Glutamatergic neuron (in vitro differentiated cells): ENCODE data around the gene FAM222B. TPM values are rescaled to one million over a fixed set of nuclear protein-coding genes. Genes with fewer than 3 reads are reported as not detected.

ENCODE experiments used
- DNase-seq: peaks from one replicate; pipeline ENCODE4 v3.0.0; 2022
- H3K27ac Mint-ChIP-seq: one replicate; pipeline ENCODE4 v1.8.0; 2020; ENCODE audit warnings: mild to moderate bottlenecking, mixed read lengths, inconsistent platforms; ENCODE audit not compliant: unreplicated experiment
- H3K27me3 Mint-ChIP-seq: one replicate; pipeline ENCODE4 v1.8.0; 2020; ENCODE audit warnings: mild to moderate bottlenecking, moderate library complexity, mixed read lengths, inconsistent platforms; ENCODE audit not compliant: unreplicated experiment
- H3K36me3 Mint-ChIP-seq: one replicate; pipeline ENCODE4 v1.8.0; 2020; ENCODE audit warnings: mild to moderate bottlenecking, mixed read lengths, inconsistent platforms; ENCODE audit not compliant: unreplicated experiment
- H3K4me1 Mint-ChIP-seq: one replicate; pipeline ENCODE4 v1.8.0; 2020; ENCODE audit warnings: mild to moderate bottlenecking, low read depth, mixed read lengths, inconsistent platforms; ENCODE audit not compliant: unreplicated experiment
- H3K4me3 Mint-ChIP-seq: one replicate; pipeline ENCODE4 v1.8.0; 2020; ENCODE audit warnings: mild to moderate bottlenecking, mixed read lengths, inconsistent platforms; ENCODE audit not compliant: unreplicated experiment
- H3K9me3 Mint-ChIP-seq: one replicate; pipeline ENCODE4 v1.8.0; 2020; ENCODE audit warnings: mild to moderate bottlenecking, moderate library complexity, mixed read lengths, inconsistent platforms; ENCODE audit not compliant: unreplicated experiment
- total RNA-seq: library from RNA; stranded (reverse); fragmentation: NEBNext Ultra II Directional; extraction: Animal tissue kit (Norgen Biotek cat#: 25700); gene quantifications from one replicate; pipeline ENCODE4 v1.2.1, GENCODE V29; 2021; ENCODE audit not compliant: unreplicated experiment
- TF ChIP-seq, protein P1 (sequence below): fragments of 200-600 bp; sonication (generic); IDR thresholded peaks from one replicate; pipeline ENCODE4 v1.5.0; 2021; ENCODE audit not compliant: partially characterized antibody, unreplicated experiment

Gene FAM222B
- total RNA-seq, 1 donor from 2014 or later: 44.0 TPM

- Mint-ChIP-seq H3K27me3 (peaks cover 16% of the 10 kb centered on the region), H3K9me3 (peaks cover 14% of the 10 kb centered on the region), H3K4me1 (peaks cover 13% of the 10 kb centered on the region), H3K27ac (peak overlapping the region; percentile 100), H3K36me3 (peaks cover 4% of the 10 kb centered on the region), H3K4me3 (peak overlapping the region; percentile 94)
- TF ChIP-seq, protein P1, sequence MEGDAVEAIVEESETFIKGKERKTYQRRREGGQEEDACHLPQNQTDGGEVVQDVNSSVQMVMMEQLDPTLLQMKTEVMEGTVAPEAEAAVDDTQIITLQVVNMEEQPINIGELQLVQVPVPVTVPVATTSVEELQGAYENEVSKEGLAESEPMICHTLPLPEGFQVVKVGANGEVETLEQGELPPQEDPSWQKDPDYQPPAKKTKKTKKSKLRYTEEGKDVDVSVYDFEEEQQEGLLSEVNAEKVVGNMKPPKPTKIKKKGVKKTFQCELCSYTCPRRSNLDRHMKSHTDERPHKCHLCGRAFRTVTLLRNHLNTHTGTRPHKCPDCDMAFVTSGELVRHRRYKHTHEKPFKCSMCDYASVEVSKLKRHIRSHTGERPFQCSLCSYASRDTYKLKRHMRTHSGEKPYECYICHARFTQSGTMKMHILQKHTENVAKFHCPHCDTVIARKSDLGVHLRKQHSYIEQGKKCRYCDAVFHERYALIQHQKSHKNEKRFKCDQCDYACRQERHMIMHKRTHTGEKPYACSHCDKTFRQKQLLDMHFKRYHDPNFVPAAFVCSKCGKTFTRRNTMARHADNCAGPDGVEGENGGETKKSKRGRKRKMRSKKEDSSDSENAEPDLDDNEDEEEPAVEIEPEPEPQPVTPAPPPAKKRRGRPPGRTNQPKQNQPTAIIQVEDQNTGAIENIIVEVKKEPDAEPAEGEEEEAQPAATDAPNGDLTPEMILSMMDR: no peak
- no peak for DNase-seq
Observed at GRCh38 chr17:28712705-28713415, 129.7 kb downstream of the FAM222B start.

- Mint-ChIP-seq H3K4me3 (peak overlapping the region; percentile 94), H3K27me3 (peaks cover 21% of the 10 kb centered on the region), H3K27ac (peak overlapping the region; percentile 100), H3K4me1 (peaks cover 18% of the 10 kb centered on the region), H3K36me3 (peaks cover 4% of the 10 kb centered on the region), H3K9me3 (peaks cover 19% of the 10 kb centered on the region)
- DNase-seq: peak; percentile 85
- TF ChIP-seq, protein P1: no peak
Observed at GRCh38 chr17:28712032-28712704, 130.4 kb downstream of the FAM222B start.

DNA sequence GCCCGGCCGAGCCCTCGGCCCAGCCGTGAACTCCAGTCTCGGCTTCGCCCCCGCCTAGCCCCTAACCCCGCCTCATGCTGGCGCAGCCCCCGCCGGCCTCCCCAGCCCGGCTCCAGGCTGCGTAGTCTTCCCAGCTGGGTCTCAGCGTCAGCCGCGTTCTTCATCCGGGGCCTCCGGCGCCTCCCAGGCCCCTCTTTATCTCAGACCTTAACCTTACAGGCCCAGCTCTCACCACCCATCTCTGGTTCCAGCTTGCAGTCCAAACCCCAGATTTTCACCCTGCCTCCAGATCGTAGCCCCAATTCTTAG lies 130.9 kb downstream of the FAM222B start, which contains the start of gene PROCA1:
Gene PROCA1 (minus strand): TSS at position 166 of the 309 bp plus-strand sequence. CDS start 228 bp downstream, outside the sequence.
- DNase-seq: peak; percentile 78
- Mint-ChIP-seq H3K4me1 (peaks cover 19% of the 10 kb centered on the region), H3K9me3 (peaks cover 20% of the 10 kb centered on the region), H3K36me3 (peaks cover 4% of the 10 kb centered on the region), H3K27me3 (peaks cover 21% of the 10 kb centered on the region), H3K4me3 (peak within 1 kb of the TSS; percentile 94), H3K27ac (peak within 1 kb of the TSS; percentile 100)
- TF ChIP-seq, protein P1: no peak

- Mint-ChIP-seq H3K4me3 (peak overlapping the region; percentile 94), H3K36me3 (peaks cover 4% of the 10 kb centered on the region), H3K27ac (peak overlapping the region; percentile 100), H3K27me3 (peaks cover 25% of the 10 kb centered on the region), H3K9me3 (peaks cover 20% of the 10 kb centered on the region), H3K4me1 (peaks cover 16% of the 10 kb centered on the region)
- peak; percentile 97 for DNase-seq
- TF ChIP-seq, protein P1: no peak
Observed at GRCh38 chr17:28710861-28711722, 131.5 kb downstream of the FAM222B start.
